Mucosa of descending colon (tissue), 3 donors: ENCODE results near the gene PPFIA1. TPM values are rescaled to one million over a fixed set of nuclear protein-coding genes. Genes with fewer than 3 reads are reported as not detected.

Source experiments
- ATAC-seq: fragments of 200-7000 bp; cut with Tn5 transposase; one replicate; pipeline ENCODE4 v1.9.1; 2020; ENCODE audit warnings: mild to moderate bottlenecking, moderate library complexity
- DNase-seq, 3 donors: peaks; one replicate each; pipeline ENCODE4 v3.0.0-alpha.2; 2020
- H3K36me3 ChIP-seq: fragments of 200-600 bp; one replicate; pipeline ENCODE4 v1.8.0; 2021; ENCODE audit warnings: low read depth, mild to moderate bottlenecking
- H3K4me1 ChIP-seq: fragments of 200-600 bp; one replicate; pipeline ENCODE4 v1.8.0; 2021; ENCODE audit warnings: low read depth, mild to moderate bottlenecking
- H3K4me3 ChIP-seq: fragments of 200-600 bp; one replicate; pipeline ENCODE4 v1.8.0; 2021; ENCODE audit warnings: mild to moderate bottlenecking
- H3K9me3 ChIP-seq: fragments of 200-600 bp; one replicate; pipeline ENCODE4 v1.8.0; 2021; ENCODE audit warnings: mild to moderate bottlenecking
- CTCF ChIP-seq: fragments of 200-600 bp; IDR thresholded peaks from one replicate; pipeline ENCODE4 v1.8.0; 2022; ENCODE audit warnings: antibody characterized with exemption, mild to moderate bottlenecking
- intact Hi-C, 2 donors: fragments of 100-400 bp; cut with DNase I in 1 of 2; cut with micrococcal nuclease in 1 of 2; formaldehyde crosslinking; loops; one replicate each; pipeline versions ENCODE4 v1.11.0 to v1.11.1; 2022; cut with DNase I, micrococcal nuclease
- total RNA-seq, 3 donors: library from RNA; stranded (reverse); fragmentation: NEBNext Ultra II Directional in 2 of 3; extraction: Animal tissue kit (Norgen Biotek cat#: 25700) in 2 of 3; gene quantifications; one replicate each; pipeline versions ENCODE4 v1.2.1 to v1.2.4, GENCODE V29; 2021 to 2023
- donor health status: DM: no; HTN: no; CAD: no; lungs with moderate emphysema.
- donor health status: DM: no; HTN: no; CAD: no.
- donor health status: DM: no; HTN: yes; CAD: no.

The PPFIA1 gene
- total RNA-seq, 3 donors from 2014 or later: 58.5 to 65.7 (median 65.0) TPM

- Histone ChIP-seq H3K9me3 (no peaks in the 10 kb centered on the region), H3K4me1 (no peaks in the 10 kb centered on the region), H3K4me3 (no peak overlapping the region), H3K36me3 (peaks cover 6% of the 10 kb centered on the region)
- no peak for TF ChIP-seq CTCF
- DNase-seq (no peak), ATAC-seq (no peak)
- intact Hi-C loops: no loop called here
Observed at GRCh38 chr11:70377645-70378044, 107.2 kb downstream of the PPFIA1 start.

GRCh38 chr11:70378506-70379134 is 108.1 kb downstream of the PPFIA1 start:
- intact Hi-C loops: no loop called here
- Histone ChIP-seq H3K4me3 (no peak overlapping the region), H3K4me1 (no peaks in the 10 kb centered on the region), H3K9me3 (no peaks in the 10 kb centered on the region), H3K36me3 (peaks cover 1% of the 10 kb centered on the region)
- no peak for DNase-seq
- no peak for ATAC-seq
- TF ChIP-seq CTCF: no peak

- Histone ChIP-seq H3K4me3 (no peak overlapping the region), H3K9me3 (no peaks in the 10 kb centered on the region), H3K36me3 (no peaks in the 10 kb centered on the region), H3K4me1 (no peaks in the 10 kb centered on the region)
- intact Hi-C loops: no loop called here
- ATAC-seq: no peak
- DNase-seq: no peak
- no peak for TF ChIP-seq CTCF
Observed at GRCh38 chr11:70381350-70381749, 110.9 kb downstream of the PPFIA1 start.

- no peaks in the 10 kb centered on the region for H3K36me3 ChIP-seq
- H3K4me1 ChIP-seq: no peaks in the 10 kb centered on the region
- intact Hi-C loops: no loop called here
- TF ChIP-seq CTCF: no peak
- ATAC-seq (peak; percentile 25), DNase-seq (no peak)
- no peak overlapping the region for H3K4me3 ChIP-seq
- H3K9me3 ChIP-seq: no peaks in the 10 kb centered on the region
Observed at GRCh38 chr11:70381872-70382861, 111.7 kb downstream of the PPFIA1 start.

GRCh38 chr11:70383664-70384565 is 113.4 kb downstream of the PPFIA1 start:
- H3K9me3 ChIP-seq: no peaks in the 10 kb centered on the region
- no peak for ATAC-seq
- no peak for TF ChIP-seq CTCF
- H3K4me3 ChIP-seq: no peak overlapping the region
- no peak for DNase-seq
- no peaks in the 10 kb centered on the region for H3K4me1 ChIP-seq
- no peaks in the 10 kb centered on the region for H3K36me3 ChIP-seq
- intact Hi-C loops: no loop called here
